Measurements from ENCODE around the gene SPEM2. TPM values are rescaled to one million over a fixed set of nuclear protein-coding genes. Genes with fewer than 3 reads are reported as not detected.

SPEM2 gene
- total RNA-seq, 2 experiments from 2014 or later: not detected

DNA sequence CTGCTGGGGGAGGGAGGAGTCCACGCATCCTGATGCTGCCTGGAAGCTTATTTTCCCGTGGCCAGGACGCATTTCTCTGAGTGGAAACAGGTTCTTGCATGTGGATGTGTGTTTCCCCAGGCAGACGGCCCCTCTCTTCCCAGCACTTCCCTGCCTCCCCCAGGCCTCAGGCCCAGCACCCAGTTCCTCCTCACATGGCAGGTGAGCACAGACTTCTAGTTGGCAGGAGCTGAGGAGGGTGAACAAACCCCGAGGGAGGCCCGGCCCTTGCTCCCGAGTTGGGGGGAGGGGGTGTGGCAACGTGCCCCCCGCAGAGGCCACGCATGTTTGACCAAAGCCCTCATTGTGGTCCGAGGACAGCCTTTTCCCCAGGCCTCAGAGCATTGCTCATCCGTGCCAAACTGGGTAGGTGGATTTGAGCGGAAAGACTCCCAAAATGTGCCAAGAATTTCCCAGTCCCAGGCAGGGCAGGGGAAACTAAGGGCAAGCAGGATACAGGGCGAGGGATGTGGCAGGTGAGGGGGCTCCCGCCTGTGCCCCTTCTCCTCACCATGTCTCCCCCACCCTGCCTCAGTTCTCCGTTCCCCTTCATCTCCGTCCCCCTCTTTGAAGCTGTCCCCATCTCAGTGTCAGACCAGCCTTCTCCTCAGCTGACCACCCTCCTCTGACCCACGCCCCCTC lies 6.8 kb upstream of the SPEM2 start:
- Mint-ChIP-seq H3K4me1 (ENCODE audit: low read depth) (no peaks in the 10 kb centered on the region), H3K9me3 (no peaks in the 10 kb centered on the region), H3K27me3 (no peaks in the 10 kb centered on the region), H3K27ac (no peak overlapping the region), H3K36me3 (ENCODE audit: low read depth) (no peaks in the 10 kb centered on the region), H3K4me3 (no peak overlapping the region)
- ATAC-seq: no peak
- intact Hi-C loops (cut with micrococcal nuclease): no loop called here
- ChIA-PET CTCF (no interaction called here), POLR2A (interaction anchor here (1.0 to 2.5 kb wide), 2 partner anchors 10 to 66 kb away, joined by 3 to 8 read pairs; partner anchors contain the start of gene POLR2A)
- no peak for DNase-seq
- TF ChIP-seq, protein P1, sequence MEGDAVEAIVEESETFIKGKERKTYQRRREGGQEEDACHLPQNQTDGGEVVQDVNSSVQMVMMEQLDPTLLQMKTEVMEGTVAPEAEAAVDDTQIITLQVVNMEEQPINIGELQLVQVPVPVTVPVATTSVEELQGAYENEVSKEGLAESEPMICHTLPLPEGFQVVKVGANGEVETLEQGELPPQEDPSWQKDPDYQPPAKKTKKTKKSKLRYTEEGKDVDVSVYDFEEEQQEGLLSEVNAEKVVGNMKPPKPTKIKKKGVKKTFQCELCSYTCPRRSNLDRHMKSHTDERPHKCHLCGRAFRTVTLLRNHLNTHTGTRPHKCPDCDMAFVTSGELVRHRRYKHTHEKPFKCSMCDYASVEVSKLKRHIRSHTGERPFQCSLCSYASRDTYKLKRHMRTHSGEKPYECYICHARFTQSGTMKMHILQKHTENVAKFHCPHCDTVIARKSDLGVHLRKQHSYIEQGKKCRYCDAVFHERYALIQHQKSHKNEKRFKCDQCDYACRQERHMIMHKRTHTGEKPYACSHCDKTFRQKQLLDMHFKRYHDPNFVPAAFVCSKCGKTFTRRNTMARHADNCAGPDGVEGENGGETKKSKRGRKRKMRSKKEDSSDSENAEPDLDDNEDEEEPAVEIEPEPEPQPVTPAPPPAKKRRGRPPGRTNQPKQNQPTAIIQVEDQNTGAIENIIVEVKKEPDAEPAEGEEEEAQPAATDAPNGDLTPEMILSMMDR (IDR thresholded peaks at IDR 0.05): no peak

DNA sequence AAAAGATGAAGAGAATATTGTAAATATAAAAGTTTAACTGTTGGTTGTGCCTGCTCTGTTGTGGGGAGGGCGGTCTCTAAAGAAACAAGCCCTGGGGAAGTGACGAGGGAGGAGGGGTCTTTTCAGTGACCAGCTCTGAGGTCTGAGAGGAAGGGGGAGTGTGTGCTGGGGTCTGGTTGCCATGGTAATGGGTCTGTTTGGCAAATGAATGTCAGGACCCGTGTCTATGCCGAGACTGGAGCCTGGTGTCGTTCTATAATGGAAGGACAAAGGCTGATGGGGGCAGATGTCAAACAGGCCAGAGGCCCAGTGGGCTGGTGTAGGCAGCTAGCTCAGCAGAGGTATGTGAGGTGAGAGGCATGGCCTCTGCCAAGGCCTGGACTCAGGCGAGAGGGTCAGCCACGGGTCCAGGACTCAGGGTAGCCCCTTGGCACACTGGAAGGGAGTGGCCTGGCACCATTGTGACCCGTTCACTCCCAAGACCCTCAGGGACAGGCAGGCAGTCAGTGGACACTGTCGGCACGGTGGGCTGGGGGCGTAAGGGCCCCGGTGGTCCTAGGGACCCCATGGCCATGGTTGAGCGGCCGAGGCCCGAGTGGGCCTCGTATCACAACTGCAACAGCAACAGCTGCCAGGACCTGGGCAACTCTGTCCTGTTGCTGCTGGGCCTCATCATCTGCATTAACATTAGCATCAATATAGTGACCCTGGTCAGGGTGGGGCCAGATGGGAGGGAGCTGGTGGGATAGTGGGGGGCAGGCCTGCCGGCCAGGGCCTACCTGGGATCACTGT lies 5.4 kb upstream of the SPEM2 start, which contains the start of gene SPEM1:
Gene SPEM1, plus strand, starts transcription at position 506 of the 792 bp plus-strand sequence. Its CDS starts 61 bp downstream, at position 567.
- intact Hi-C loops (cut with micrococcal nuclease): no loop called here
- Mint-ChIP-seq H3K27me3 (no peaks in the 10 kb centered on the region), H3K4me1 (ENCODE audit: low read depth) (no peaks in the 10 kb centered on the region), H3K9me3 (no peaks in the 10 kb centered on the region), H3K4me3 (no peak within 1 kb of the TSS), H3K27ac (no peak within 1 kb of the TSS), H3K36me3 (ENCODE audit: low read depth) (no peaks in the 10 kb centered on the region)
- TF ChIP-seq, protein P1 (IDR thresholded peaks at IDR 0.05): no peak
- ChIA-PET CTCF (no interaction called here), POLR2A (interaction anchor here (2.5 kb wide), 1 partner anchor 65 kb away, joined by 8 read pairs; the partner anchor contains the start of gene POLR2A)
- DNase-seq (no peak), ATAC-seq (no peak)

DNA sequence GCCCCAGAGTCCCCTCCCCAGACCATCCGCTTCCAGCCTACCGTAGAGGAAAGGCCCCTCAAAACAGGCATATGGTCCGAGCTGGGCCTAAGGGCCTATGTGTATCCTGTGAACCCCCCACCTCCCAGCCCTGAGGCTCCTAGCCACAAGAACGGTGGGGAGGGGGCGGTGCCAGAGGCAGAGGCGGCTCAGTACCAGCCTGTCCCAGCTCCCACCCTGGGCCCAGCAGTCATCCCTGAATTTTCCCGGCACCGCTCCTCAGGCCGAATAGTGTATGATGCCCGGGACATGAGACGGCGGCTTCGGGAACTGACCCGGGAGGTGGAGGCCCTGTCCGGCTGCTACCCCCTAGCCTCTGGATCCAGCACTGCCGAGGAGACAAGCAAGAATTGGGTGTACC lies 4.2 kb upstream of the SPEM2 start:
- Mint-ChIP-seq H3K27ac (no peak overlapping the region), H3K27me3 (no peaks in the 10 kb centered on the region), H3K36me3 (ENCODE audit: low read depth) (no peaks in the 10 kb centered on the region), H3K9me3 (no peaks in the 10 kb centered on the region), H3K4me3 (no peak overlapping the region), H3K4me1 (ENCODE audit: low read depth) (no peaks in the 10 kb centered on the region)
- CTCF ChIA-PET: no interaction called here
- TF ChIP-seq, protein P1 (IDR thresholded peaks at IDR 0.05): no peak
- POLR2A ChIA-PET: interaction anchor here (2.5 kb wide), 1 partner anchor 64 kb away, joined by 8 read pairs; the partner anchor contains the start of gene POLR2A
- DNase-seq (no peak), ATAC-seq (no peak)
- intact Hi-C loops (cut with micrococcal nuclease): no loop called here

DNA sequence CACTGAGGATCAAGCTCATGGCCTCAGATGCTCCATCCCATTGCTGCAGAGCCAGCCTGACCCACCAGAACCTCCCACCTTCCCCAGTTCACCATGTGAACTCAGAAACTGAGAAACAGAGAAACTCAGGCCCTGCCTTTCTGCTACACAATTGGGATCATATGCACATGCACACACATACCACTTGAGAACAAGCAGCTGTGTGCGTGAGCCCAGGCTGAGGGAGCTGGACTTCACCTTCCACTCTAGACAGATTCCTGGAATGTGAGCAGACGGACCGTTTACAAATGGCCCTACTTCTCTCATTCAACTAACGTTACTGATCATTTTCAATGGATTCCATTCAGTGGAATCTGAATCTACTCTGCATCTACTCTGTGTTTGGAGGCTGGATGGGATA lies 1.7 kb upstream of the SPEM2 start:
- no peaks in the 10 kb centered on the region for H3K4me1 Mint-ChIP-seq (ENCODE audit: low read depth)
- DNase-seq (no peak), ATAC-seq (no peak)
- no peak overlapping the region for H3K4me3 Mint-ChIP-seq
- CTCF ChIA-PET: interaction anchor here (0.7 to 1.0 kb wide), 2 partner anchors 13 to 128 kb away, joined by 3 read pairs; no protein-coding TSS in a partner anchor
- TF ChIP-seq, protein P1 (IDR thresholded peaks at IDR 0.05): no peak
- POLR2A ChIA-PET: interaction anchor here (0.8 kb wide), 1 partner anchor 61 kb away, joined by 3 read pairs; no protein-coding TSS in a partner anchor
- H3K27me3 Mint-ChIP-seq: no peaks in the 10 kb centered on the region
- H3K9me3 Mint-ChIP-seq: no peaks in the 10 kb centered on the region
- no peaks in the 10 kb centered on the region for H3K36me3 Mint-ChIP-seq (ENCODE audit: low read depth)
- intact Hi-C loops (cut with micrococcal nuclease): no loop called here
- H3K27ac Mint-ChIP-seq: no peak overlapping the region
